ENCODE measurements around the gene CLCN6. TPM values are rescaled to one million over a fixed set of nuclear protein-coding genes. Genes with fewer than 3 reads are reported as not detected.

The CLCN6 gene
- total RNA-seq, 1 experiment from 2014 or later, result 6.1 TPM

- no TSS peak for BruUV-seq (replicated peaks)
- CTCF ChIA-PET, result no interaction called here
- no peak for DNase-seq
Observed at GRCh38 chr1:11826946-11827345, 21.0 kb downstream of the CLCN6 start.

DNA sequence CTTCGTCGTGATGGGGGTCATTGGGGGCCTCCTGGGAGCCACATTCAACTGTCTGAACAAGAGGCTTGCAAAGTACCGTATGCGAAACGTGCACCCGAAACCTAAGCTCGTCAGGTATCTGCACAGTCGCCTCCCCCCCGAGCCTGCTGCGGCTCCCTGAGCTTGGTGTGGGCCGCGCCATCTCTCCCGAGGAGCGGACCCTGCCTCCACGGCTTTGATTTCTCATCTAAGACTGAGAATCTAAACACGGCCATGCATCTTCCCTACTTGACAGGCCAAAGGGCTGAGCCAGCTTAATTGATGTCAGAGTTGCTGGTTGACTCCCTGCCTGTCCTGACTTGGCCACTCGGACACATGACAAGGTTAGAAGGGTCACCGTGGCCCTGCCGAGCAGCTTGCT lies 22.5 kb downstream of the CLCN6 start:
- ATAC-seq (no peak), DNase-seq (no peak)
- no peak overlapping the region for H3K27ac ChIP-seq (ENCODE audit: low read length)
- no peaks in the 10 kb centered on the region for H3F3A ChIP-seq (ENCODE audit: low read length, unreplicated experiment)
- TF ChIP-seq EZH2phosphoT487 (IDR thresholded peaks at IDR 0.05; ENCODE audit: borderline replicate concordance, low read length), result no peak
- no peak for TF ChIP-seq EZH2 (IDR thresholded peaks at IDR 0.05; ENCODE audit: low read length, unreplicated experiment)
- TF ChIP-seq CTCF (conservative IDR thresholded peaks at IDR 0.05; ENCODE audit: low read depth, low read length), result no peak
- no TSS peak for BruUV-seq (replicated peaks)
- H2AFZ ChIP-seq (ENCODE audit: low read length), result no peak overlapping the region
- no peaks in the 10 kb centered on the region for H4K20me1 ChIP-seq (ENCODE audit: low read length)
- H3K36me3 ChIP-seq (ENCODE audit: low read depth, low read length), result peaks cover 19% of the 10 kb centered on the region
- no peak overlapping the region for H3K9ac ChIP-seq (ENCODE audit: low read length)
- H3K9me3 ChIP-seq (ENCODE audit: low read length), result no peaks in the 10 kb centered on the region
- H3K4me3 ChIP-seq (ENCODE audit: low read length), result no peak overlapping the region
- no peaks in the 10 kb centered on the region for H3K9me2 ChIP-seq (replicated peaks; ENCODE audit: low read length)
- H3K27me3 ChIP-seq (ENCODE audit: low read length), result no peaks in the 10 kb centered on the region
- intact Hi-C loops (cut with micrococcal nuclease), result no loop called here
- ChIA-PET CTCF (no interaction called here), POLR2A (ENCODE audit: unreplicated experiment) (no interaction called here)
- H3K4me1 ChIP-seq (ENCODE audit: insufficient read depth, low read length), result no peaks in the 10 kb centered on the region
- no peak overlapping the region for H3K4me2 ChIP-seq (ENCODE audit: low read length)
- no peaks in the 10 kb centered on the region for H3K79me2 ChIP-seq (ENCODE audit: low read length)

More at GRCh38 chr1:11826946-11827345, 21.0 kb downstream of the CLCN6 start:
- no peak overlapping the region for H3K9ac ChIP-seq (ENCODE audit: low read length)
- intact Hi-C loops (cut with micrococcal nuclease), result no loop called here
- H3K27ac ChIP-seq (ENCODE audit: low read length), result no peak overlapping the region
- peaks cover 23% of the 10 kb centered on the region for H3K36me3 ChIP-seq (ENCODE audit: low read depth, low read length)
- no peak overlapping the region for H2AFZ ChIP-seq (ENCODE audit: low read length)
- no peaks in the 10 kb centered on the region for H3F3A ChIP-seq (ENCODE audit: low read length, unreplicated experiment)
- TF ChIP-seq EZH2 (IDR thresholded peaks at IDR 0.05; ENCODE audit: low read length, unreplicated experiment) (no peak), EZH2phosphoT487 (IDR thresholded peaks at IDR 0.05; ENCODE audit: borderline replicate concordance, low read length) (no peak), CTCF (conservative IDR thresholded peaks at IDR 0.05; ENCODE audit: low read depth, low read length) (no peak)
- no peaks in the 10 kb centered on the region for H3K9me2 ChIP-seq (replicated peaks; ENCODE audit: low read length)
- POLR2A ChIA-PET (ENCODE audit: unreplicated experiment), result no interaction called here
- H3K4me1 ChIP-seq (ENCODE audit: insufficient read depth, low read length), result peaks cover 3% of the 10 kb centered on the region
- H3K27me3 ChIP-seq (ENCODE audit: low read length), result no peaks in the 10 kb centered on the region
- no peaks in the 10 kb centered on the region for H4K20me1 ChIP-seq (ENCODE audit: low read length)
- H3K9me3 ChIP-seq (ENCODE audit: low read length), result no peaks in the 10 kb centered on the region
- ATAC-seq, result no peak
- no peak overlapping the region for H3K4me3 ChIP-seq (ENCODE audit: low read length)
- no peaks in the 10 kb centered on the region for H3K79me2 ChIP-seq (ENCODE audit: low read length)
- no peak overlapping the region for H3K4me2 ChIP-seq (ENCODE audit: low read length)

DNA sequence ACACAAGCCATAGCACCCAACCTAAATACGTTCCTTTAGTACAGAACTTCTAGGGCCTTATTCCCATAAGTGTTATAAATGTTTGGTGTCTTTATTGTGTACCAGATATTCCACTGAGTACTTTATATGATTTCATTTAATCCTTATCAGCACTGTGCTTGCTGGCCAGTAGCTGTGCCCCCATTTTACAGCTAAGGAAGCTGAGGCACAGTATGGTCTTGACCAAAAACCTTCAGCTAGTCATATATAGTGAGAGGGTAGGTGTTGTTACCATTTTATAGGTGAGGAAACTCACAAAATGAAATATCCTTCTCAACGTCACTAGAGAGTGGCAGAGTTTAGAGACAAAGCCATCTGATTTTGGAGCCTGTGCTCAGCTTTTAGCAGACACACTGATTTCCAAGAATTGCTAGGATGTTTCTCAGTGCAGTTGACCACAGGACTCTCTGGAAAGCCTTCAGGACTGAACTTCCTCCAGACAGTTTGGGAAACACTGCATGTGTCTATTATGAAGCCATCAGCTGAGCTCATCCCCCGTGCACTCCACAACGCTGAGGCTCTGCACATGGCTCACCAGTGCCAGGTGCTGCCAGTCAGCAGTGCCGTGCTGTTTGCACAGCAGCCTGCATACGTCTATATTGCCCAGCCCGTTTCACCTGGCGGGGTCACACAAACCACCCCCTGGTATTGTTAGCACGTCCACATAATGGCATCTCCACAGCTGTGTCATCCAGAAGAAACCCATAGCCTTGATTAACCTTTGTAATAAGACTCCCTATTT lies 26.1 kb downstream of the CLCN6 start:
- Histone ChIP-seq H3K9me2 (replicated peaks; ENCODE audit: low read length) (no peaks in the 10 kb centered on the region), H3K36me3 (ENCODE audit: low read depth, low read length) (peaks cover 21% of the 10 kb centered on the region), H3K79me2 (ENCODE audit: low read length) (no peaks in the 10 kb centered on the region), H3K9ac (ENCODE audit: low read length) (no peak overlapping the region), H3K4me2 (ENCODE audit: low read length) (no peak overlapping the region), H3F3A (ENCODE audit: low read length, unreplicated experiment) (no peaks in the 10 kb centered on the region), H3K4me3 (ENCODE audit: low read length) (no peak overlapping the region), H3K27ac (ENCODE audit: low read length) (no peak overlapping the region), H3K27me3 (ENCODE audit: low read length) (no peaks in the 10 kb centered on the region), H2AFZ (ENCODE audit: low read length) (no peak overlapping the region), H4K20me1 (ENCODE audit: low read length) (no peaks in the 10 kb centered on the region), H3K9me3 (ENCODE audit: low read length) (no peaks in the 10 kb centered on the region), H3K4me1 (ENCODE audit: insufficient read depth, low read length) (no peaks in the 10 kb centered on the region)
- intact Hi-C loops (cut with micrococcal nuclease), result no loop called here
- DNase-seq (no peak), ATAC-seq (no peak)
- ChIA-PET POLR2A (ENCODE audit: unreplicated experiment) (no interaction called here), CTCF (no interaction called here)
- TF ChIP-seq CTCF (conservative IDR thresholded peaks at IDR 0.05; ENCODE audit: low read depth, low read length) (no peak), EZH2 (IDR thresholded peaks at IDR 0.05; ENCODE audit: low read length, unreplicated experiment) (no peak), EZH2phosphoT487 (IDR thresholded peaks at IDR 0.05; ENCODE audit: borderline replicate concordance, low read length) (no peak)
- BruUV-seq (replicated peaks), result no TSS peak

Data from PC-3 (cell line).